Neural cell (in vitro differentiated cells): Measurements from ENCODE around the gene GNL2.

Experiments used
- CTCF ChIP-seq: fragments of 450-650 bp; IDR thresholded peaks from 2 replicates; pipeline ENCODE4 v1.5.1; 2014; ENCODE audit warnings: antibody characterized with exemption, mild to moderate bottlenecking, moderate library complexity; ENCODE audit not compliant: poor library complexity, severe bottlenecking
- POLR2AphosphoS5 ChIP-seq: IDR thresholded peaks from 2 replicates; pipeline ENCODE4 v1.6.1; 2012
- RAD21 ChIP-seq: fragments of 450-650 bp; conservative IDR thresholded peaks from 2 replicates; pipeline ENCODE4 v1.6.1; 2014; ENCODE audit warnings: antibody characterized with exemption, mild to moderate bottlenecking, moderate library complexity

GRCh38 chr1:37593726-37594125, 2.0 kb downstream of the GNL2 start:
- TF ChIP-seq CTCF: no peak
- no peak for TF ChIP-seq POLR2AphosphoS5
- TF ChIP-seq RAD21: no peak
